Epidermal melanocyte (primary cell): ENCODE data around the gene PSKH1.
"Not testable (repeated sequence)": the region's sequence is repeated elsewhere in the genome, so short reads cannot be mapped to it uniquely, and the experiment has no call there.

Source experiments
- DNase-seq: peaks from one replicate; pipeline ENCODE4 v3.0.0; 2011; ENCODE audit warnings: low spot score; ENCODE audit not compliant: insufficient read length

The PSKH1 gene

DNA sequence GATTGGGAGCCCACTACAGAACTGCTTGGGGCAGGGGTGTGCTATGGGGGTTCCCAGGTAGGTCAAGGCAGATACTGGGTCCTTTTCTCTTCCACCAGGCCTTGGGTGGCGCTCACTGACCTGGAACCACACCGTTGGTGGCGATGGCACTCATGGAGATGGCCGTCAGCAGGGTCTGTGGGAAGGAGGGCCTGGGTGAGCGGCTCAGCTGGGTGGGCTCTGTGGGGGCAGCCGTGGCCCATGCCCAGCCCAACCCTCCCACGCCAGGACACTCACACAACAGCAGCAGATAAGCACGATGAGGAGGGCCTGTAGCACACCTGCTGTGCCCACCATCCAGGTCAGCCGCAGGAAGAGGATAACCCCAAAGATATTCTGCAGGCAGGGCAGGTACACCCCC is 64.6 kb downstream of the PSKH1 start:
- DNase-seq = no peak

DNA sequence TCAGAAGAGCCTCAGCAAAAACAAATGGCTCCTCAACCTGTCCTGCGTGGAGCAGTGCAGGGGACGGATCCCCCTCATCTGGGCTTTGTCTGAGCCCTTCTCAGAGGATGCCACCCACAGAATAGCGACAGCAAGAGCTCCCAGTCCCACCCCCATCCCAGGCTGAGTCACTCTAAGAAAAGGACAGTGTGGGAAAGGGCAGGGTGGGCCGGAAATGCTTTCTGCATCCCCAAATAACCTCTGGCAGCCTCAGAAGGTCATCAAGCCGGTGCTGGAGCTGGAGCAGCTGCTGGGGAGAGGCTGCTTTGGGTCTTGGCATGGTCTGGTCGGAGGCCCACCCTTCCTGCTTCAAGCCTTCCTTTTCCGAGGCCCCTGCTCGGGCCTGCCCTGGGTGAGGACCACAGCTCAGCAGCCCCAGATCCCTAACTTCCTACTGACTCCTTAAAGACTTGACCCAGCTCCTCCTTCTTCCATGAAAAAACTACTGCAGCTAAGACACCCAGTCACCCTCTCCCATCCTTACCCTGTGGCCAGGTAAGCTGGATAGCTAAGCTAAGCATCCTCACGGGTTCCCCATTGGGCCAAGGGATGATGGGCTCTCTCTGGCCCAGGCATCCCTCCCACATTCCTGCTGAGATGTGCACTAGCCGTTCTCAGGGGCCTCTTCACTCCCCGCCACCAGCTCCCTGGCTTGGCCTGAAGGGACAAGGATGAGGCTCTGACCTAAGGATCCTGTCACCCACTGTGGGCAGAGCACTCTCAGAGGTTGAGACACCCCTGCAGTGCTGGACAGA is 66.7 kb downstream of the PSKH1 start:
- no peak for DNase-seq

DNA sequence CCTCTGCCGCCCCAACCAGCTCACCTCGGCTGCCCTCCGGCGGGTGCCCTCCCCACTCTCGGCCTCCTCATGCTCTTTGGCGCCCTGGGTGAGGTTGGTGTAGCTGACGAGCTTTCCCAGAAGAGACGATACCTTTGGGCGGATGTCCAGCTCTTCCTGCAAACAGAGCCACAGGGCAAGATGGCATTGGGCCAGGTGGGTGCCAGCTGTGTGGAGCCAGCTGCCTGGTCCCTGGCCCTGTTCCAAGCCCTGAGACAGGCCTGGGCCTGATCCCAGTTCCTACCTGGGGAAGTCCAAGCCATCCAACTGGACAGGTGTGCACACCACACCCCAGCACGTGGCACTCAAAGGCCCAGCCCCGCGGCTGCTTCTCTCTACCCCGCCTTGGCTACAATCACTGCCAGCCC is 68.5 kb downstream of the PSKH1 start:
- DNase-seq = no peak

DNA sequence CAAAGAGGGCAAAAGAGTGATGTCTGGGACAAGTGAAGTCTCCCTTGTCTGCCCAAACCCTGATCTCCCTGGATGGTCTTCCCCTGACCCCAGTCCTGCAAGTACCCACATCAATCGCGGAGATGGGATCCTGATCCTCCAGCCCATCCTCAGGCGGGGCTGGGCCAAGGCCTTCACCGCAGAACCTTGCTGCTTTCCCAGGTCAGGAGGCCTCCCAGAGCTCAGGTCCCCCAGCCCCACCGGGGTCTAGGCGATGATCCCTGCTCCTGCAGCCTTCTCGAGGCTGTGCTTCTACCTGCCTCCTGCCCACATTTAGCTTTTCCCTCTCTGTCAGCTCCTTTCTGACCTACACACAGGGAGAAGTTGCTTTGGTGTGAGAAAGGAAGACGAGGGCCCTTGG is 69.1 kb downstream of the PSKH1 start:
- DNase-seq = no peak

DNA sequence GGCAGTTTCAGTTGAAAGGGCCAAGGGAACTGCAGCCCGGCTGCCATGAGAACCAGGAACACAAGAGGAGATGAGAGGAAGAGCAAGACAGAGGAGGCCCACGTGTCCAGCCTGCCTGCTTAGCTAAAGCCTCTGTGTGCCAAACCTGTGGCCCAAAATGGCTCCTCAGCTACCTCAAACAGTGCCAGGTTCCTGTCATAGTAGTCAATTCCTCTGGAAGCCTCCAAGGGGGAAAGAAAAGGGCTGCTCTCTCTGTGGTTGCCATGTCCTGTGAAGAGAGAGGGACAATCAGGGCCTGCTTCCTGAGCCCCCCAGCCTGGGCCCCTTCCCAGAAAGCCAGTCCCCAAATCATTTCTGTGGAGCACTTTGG is 70.2 kb downstream of the PSKH1 start:
- DNase-seq = no peak

DNA sequence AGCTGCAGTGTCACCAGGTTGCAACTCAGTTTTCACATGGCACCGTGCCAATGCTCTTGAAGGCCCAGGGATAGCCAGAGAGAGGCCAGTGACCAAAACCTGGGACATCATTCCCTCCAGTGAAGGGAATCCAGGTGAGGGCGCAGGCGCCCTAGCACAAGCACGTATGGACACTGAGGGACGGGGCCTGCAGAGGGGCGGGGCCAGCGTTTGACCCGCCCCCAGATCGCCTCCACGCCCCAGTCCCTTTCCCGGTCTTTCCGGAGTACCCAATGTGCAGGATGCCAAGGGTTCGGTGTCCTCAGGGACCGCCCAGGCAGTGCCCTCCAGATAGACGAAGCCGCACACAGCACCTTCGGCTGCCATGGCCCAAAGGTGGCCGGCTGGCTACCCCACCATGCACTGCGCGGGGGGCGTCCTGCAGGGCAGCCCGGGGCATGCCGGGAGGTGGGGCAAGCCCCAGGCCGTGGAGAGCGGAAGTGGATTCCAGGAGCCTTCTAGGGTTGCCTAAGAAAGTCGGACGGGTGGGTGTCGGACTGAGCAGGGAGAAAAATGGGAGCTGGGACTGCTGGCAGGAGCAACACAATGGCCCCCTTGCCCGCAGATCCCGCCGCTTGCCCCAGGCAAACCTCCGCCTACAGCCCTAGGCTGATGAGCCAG is 70.7 kb downstream of the PSKH1 start:
- no peak for DNase-seq

DNA sequence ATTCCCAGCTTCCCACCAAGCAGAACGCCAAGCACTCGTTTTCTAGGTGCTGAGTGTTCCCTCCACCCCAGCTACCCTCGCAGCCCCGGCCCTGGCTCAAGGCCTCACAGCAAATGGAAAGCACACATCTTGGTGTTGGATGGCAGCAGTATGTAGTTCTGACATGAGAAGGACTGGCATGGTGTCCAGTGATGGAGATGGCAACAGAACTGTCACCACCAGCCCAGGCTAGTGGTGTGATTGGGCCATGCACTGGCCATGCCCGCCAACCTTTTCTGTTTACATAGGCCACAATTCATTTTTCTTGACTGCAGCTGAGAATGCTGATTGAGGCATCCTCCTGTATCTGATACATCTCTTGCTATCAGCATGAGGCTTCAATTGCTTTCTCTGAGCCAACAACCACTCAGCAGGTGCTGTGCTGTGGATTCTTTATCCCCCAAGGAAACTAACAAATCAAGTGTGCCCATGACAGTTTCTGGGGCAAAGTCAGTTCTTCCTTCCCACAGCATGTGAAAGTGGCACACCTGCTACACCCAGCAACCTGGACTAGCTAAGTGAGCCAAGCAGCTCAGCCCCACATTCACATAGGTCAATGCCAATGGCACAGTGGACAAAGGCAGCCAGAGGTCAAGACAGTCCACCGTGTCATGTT is 71.5 kb downstream of the PSKH1 start:
- DNase-seq = no peak

DNA sequence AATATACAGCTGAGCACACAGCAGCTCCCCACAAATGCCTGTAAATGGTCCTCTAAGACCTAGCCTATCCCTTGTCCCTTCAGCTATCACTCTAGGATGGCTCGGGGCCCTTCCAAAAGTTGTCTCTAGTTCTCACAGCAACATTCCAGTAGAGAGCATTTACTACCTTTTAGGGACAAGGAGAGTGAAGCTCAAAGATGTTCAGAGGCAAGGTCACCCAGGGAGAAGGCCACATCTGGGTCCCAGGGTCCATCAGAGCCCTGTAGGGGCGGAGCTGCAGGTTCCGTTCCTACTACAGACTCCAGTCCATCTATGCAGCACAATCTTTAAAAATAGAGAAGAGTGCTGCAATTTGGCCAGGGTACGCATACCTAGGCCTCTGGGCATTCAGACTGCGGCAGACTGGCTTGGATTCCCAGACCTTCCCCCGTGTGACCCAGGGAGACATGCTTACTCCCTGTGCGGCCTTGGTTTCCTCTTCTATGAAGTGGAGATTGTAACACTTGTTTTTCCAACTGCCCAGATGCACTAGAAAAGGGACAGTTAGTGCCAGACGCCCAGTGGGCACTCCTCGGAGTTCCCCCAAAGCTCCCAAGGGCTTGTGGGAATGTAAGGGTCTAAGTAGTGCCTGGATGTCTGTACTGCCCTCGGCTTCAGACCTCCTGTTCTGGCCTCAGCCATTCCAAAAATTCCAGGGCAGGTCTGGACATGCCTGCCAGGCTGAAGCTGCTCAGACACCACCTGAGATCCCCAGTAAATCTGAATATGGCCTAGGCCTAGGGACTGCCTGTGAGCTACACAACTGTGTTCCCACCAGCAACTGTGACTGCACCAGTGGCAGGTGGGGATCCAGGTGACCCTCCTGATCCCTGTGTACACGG is 72.9 kb downstream of the PSKH1 start:
- no peak for DNase-seq

DNA sequence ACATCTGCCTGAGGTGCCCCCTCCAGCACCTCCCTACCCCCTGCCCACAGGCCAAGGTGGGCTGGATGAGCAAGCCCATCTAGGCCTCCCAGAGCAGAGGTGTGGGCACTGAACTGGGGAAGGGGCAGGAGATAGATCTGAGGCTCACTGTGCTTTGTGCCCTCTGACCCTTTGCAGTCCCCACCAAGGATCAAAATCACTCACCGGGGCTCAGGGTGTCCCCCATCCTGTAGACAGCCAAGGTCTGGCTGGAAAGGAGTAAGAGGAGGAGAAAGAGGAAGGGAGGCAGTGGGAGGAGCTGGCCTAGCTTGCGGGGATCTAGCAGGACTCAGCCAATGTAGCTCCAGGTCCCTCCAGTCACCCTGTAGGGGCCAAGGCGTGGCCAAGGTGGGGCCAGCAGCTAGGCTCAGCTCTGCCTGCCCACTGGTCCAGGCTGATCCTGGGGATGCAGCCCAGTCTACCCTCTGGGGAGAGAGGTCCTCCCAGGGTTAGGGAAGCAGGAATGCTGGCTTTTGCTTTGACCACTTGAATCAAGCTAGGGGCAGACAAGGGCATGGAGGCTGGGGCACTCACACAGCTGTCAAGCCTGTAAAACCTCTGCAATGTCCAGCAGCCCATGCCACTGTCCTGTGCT is 73.6 kb downstream of the PSKH1 start:
- DNase-seq = no peak

DNA sequence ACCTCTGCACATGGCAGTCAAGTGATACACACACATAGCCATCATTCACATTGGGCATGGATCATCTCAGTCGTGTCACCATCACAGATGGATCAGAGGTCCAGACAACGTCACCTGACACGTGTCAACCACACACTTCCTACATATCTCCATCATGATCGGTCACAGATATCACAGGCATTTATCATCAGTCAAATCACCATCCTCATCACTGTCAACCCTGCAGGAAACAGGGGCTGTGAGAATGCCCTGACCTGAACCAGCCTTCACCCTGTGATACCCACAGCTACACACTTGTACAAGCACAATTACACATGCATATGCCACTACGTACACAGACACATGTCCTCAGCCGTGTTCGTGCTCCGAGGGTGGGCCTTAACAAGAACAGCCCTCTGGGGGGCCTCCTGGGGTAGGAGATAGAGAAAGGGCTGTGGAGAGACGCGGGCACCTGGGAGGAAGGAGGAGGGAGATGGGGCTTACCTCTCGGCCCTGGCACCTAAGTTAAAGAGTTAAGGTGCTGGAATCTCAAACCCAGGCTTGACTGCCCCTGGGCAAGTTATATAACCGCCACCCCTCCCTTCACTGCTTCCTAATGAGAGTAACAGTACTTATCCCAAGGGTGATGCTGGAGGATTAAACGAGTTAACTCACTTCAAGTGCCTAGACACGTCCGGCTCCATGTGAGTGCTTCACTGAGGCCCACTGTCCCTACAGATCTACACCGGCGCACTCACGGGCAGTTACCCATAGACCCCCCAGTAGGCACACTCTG is 74.3 kb downstream of the PSKH1 start:
- DNase-seq = no peak

DNA sequence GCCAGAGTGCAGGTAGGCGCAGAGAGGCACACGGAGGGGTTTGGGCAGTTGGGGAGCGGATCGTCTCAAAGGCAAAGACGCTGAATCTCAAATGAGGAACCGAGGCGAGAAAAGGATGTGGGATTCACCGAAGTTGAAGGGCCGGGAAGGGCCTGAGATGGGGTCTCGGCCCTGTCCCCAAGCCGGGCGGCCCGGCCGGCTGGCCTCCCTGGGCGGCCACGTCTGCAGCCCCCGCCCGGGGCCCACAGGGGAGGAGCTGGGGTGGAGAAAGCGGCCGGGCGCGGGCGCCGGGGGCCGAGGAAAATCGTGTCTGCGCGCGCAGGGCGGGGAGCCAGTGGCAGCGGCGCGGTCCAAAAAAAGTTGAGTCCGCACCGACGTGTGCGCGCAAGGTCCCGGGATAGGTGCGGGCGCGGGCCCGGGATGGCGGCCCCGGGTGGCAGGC is 74.9 kb downstream of the PSKH1 start:
- DNase-seq = no peak

DNA sequence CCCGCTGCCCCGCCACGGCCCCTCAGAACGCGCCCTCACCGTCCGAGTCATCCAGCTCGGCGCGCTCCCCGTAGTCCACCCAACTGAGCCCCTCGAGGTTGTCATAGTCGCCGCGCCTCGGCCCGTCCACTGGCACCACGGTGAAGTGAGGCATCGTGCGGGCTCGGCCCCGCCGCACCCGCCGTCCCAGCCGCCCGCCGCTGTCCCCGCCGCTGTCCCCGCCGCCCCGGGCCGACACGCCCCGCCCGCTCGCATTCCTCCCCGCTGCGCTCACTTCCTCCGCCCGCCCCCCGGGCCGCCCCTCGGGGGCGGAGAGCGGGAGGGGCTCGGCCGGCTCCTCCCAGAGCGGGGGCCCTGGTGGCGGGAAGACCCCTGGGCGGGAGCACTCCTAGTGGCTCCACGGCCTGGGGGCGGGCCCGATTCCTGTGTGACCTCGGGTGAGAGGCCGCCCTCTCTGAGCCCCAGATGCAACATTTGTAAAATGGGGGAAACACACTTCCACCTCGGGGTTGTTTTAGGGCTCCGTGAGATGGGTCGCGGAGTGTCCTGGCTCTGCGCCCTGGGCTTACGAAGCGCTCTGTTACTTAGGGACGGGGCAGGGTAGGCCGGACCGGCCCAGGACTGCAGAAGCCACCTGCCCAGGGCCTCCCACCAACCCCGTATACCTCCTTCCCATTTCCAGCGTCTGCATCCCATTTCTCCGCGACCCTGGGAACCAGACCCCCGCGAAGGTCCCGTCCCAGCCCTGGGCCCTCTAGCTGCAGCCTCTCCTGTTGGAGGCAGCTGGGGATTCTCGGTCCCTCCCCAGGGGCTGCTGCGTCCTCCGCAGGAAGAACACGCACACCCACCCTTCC is 75.6 kb downstream of the PSKH1 start, which contains the start of gene SLC12A4:
SLC12A4 (minus strand) TSS at position 238 of the 854 bp plus-strand sequence; CDS start at position 154, 84 bp downstream.
- peak; percentile 96 for DNase-seq

DNA sequence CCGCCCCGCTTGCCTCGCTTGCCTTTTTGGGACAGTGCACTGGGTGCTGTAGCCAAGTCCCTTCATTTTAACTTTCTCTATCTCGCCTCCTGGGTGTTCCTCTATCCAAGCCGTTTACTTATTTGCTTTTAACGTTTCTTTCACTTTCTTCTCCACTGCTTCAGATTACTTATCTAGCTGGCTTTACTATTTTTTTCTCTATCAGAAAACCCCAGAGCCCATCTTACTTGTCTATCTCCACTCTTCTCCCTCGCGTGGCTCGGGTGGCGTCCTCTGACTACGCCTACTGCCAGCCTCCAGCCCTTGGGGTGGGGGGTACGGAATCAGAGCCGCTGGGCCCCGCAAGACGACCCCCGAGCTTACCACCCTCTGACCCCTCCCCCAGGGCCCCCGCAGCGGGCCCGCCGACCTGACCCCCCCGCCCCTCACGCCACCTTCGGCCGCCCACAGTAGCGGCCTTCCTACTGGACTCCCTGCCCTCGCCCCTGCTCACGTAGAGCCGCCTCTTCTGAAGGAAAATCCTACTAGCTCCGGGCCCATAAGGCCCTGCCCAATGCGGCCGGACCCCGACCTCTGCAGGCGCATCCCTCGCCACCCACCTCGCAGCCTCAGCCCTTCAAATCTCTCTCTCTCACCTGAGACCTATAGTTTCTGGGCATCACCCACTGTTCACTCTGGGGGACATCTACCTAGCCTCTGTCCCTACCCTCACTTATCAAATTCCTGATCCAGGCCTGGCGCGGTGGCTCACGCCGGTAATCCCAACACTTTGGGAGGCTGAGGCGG is 76.4 kb downstream of the PSKH1 start:
- DNase-seq = no peak

DNA sequence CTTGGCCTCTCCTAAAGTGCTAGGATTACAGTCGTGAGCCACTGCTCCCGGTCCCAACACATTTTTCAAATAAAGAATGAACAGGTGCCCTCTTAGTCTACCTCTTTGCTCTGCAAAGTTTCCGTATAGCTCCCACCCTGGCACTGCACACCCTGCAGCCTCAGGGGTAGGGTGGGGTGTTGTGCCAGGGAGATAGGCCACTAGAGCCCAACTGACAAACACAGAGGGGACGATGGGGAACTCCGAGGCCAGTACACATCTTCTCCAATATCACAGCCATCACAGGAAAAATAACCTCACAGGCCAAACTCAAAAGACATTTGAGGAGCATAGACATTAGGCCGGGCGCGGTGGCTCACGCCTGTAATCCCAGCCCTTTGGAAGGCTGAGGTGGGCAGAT is 78.1 kb downstream of the PSKH1 start:
- DNase-seq = no peak

DNA sequence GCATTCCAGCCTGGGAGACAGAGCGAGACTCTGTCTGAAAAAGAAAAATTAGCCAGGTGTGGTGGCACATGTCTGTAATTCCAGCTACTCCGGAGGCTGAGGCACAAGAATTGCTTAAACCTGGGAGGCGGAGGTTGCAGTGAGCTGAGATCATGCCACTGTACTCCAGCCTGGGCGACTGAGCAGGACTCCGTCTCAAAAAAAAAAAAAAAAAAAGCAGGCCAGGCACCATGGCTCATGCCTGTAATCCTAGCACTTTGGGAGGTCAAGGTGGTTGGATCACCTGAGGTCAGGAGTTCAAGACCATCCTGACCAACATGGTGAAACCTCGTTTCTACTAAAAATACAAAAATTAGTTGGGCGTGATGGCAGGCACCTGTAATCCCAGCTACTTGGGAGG is 79.2 kb downstream of the PSKH1 start:
- DNase-seq = not testable (repeated sequence)

DNA sequence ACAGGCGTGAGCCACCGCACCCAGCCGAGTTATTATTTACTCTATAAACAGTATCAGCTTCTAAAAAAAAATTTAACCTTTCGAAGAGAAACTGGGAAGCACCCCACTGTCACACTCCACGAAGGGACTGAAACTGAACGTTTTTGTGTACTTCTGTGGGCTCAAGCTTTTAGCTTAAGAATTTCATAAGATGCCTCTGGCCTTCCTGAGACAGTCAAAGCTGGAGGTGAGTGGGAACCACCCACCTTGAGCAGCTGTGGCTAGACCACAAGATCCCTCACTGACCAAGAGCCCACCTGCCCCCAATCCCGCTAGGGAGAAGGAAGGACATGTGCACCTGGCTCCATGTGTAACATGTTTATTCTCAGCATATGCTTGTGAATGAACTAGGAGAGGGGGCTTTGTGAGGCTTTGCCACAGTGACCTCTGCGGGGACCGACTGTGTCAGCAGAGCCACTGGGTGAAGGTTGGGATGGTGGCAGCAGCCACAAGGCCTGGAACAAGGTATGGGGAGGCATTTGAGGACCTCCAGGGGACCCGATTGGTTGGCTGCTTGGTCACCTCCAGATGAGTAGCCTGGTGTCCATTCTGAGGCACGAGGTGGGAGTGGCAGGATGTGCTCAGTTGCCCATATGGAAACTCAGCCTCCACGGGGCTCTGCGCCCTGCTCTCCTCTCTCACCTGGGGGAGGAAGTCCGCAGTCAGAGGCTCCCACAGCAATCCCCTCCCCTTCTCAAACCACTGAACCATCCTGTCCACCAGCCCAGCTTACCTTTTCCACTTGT is 82.5 kb downstream of the PSKH1 start:
- DNase-seq = no peak

DNA sequence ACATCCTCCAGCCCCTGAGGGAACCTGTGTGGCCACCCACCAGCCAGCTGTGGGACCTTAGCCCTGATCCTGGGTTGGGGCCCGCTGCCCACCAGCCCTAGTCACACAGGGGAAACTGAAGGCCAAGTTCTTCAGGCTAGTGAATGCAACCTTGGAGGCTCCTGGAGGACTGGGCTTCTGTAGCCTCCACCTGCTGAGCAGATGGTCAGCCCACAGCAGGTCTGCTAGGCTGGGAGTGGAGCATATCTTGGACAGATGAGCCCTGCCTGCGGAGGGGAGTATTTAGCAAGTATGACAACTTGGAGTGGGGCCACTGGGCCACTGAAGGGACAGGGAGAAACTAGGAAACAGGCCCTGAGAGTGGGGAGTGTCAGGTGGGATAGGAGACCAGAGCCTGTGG is 83.2 kb downstream of the PSKH1 start:
- no peak for DNase-seq

DNA sequence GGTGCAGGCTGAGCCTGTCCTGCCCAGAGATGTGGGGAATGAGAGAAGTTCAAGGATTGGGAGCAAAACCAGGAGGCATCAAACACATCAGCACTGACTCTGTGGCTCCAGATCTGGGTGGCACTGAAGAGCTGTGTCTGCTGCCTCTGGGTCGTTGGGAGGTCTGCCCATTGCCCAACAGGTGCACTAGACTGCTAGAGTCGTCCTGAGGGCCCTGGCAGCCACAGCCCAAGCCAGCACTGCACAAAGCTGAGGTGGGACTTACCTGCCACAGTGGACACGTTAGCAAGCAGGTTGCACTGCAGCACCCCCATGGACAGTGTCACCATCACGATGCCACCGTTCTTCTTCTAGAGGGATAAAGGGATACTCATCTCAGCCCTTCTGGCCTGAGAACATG is 84.0 kb downstream of the PSKH1 start:
- DNase-seq = no peak
